Hepatocyte (in vitro differentiated cells): ENCODE measurements around the gene NUP155.

Experiments
- CTCF ChIP-seq: fragments of 200-600 bp; sonication (generic); IDR thresholded peaks from 2 replicates; pipeline ENCODE4 v1.5.1; 2016; ENCODE audit warnings: antibody characterized with exemption, mild to moderate bottlenecking; ENCODE audit not compliant: poor library complexity
- EZH2 ChIP-seq: fragments of 200-600 bp; sonication (generic); IDR thresholded peaks from 2 replicates; pipeline ENCODE4 v1.6.1; 2016; ENCODE audit warnings: antibody characterized with exemption, mild to moderate bottlenecking, borderline replicate concordance
- EZH2phosphoT487 ChIP-seq: fragments of 200-600 bp; sonication (generic); IDR thresholded peaks from one replicate; pipeline ENCODE4 v1.6.1; 2018; ENCODE audit warnings: antibody characterized with exemption, mild to moderate bottlenecking, low read depth, moderate library complexity; ENCODE audit not compliant: unreplicated experiment, severe bottlenecking

- TF ChIP-seq CTCF = no peak
- no peak for TF ChIP-seq EZH2
- no peak for TF ChIP-seq EZH2phosphoT487
Measured at GRCh38 chr5:37326536-37326935, 44.4 kb downstream of the NUP155 start.
